Smooth muscle cell (in vitro differentiated cells): Measurements from ENCODE around the gene OPCML. TPM values are rescaled to one million over a fixed set of nuclear protein-coding genes. Genes with fewer than 3 reads are reported as not detected.

Experiments used
- DNase-seq: peaks from one replicate; lab custom pipeline; 2025; ENCODE audit not compliant: unreplicated experiment; lab: John Stamatoyannopoulos, UW
- H2AFZ ChIP-seq: fragments of 200-600 bp; sonication (generic); 2 replicates; pipeline ENCODE4 v1.6.0; 2016; ENCODE audit warnings: antibody characterized with exemption, low read depth, mild to moderate bottlenecking
- H3F3A ChIP-seq: fragments of 200-600 bp; sonication (generic); 2 replicates; pipeline ENCODE4 v1.6.0; 2017; ENCODE audit warnings: antibody characterized with exemption, low read depth
- H3K27ac ChIP-seq: fragments of 200-600 bp; sonication (generic); 2 replicates; pipeline ENCODE4 v1.5.1; 2016; ENCODE audit warnings: low read depth, mild to moderate bottlenecking
- H3K27me3 ChIP-seq: fragments of 200-600 bp; sonication (generic); 2 replicates; pipeline ENCODE4 v1.6.1; 2016; ENCODE audit warnings: low read depth, mild to moderate bottlenecking
- H3K36me3 ChIP-seq: fragments of 200-600 bp; sonication (generic); 2 replicates; pipeline ENCODE4 v1.5.1; 2016; ENCODE audit warnings: low read depth
- H3K4me1 ChIP-seq: fragments of 200-600 bp; sonication (generic); 2 replicates; pipeline ENCODE4 v1.5.1; 2016; ENCODE audit warnings: low read depth
- H3K4me2 ChIP-seq: fragments of 200-600 bp; sonication (generic); 2 replicates; pipeline ENCODE4 v1.6.0; 2016; ENCODE audit warnings: mild to moderate bottlenecking
- H3K4me3 ChIP-seq: fragments of 200-600 bp; sonication (generic); 2 replicates; pipeline ENCODE4 v1.5.1; 2016; ENCODE audit warnings: mild to moderate bottlenecking
- H3K79me2 ChIP-seq: fragments of 200-600 bp; sonication (generic); 2 replicates; pipeline ENCODE4 v1.6.0; 2016; ENCODE audit warnings: low read depth, mild to moderate bottlenecking
- H3K9ac ChIP-seq: fragments of 200-600 bp; sonication (generic); 2 replicates; pipeline ENCODE4 v1.6.0; 2016; ENCODE audit warnings: low read depth
- H3K9me3 ChIP-seq: fragments of 200-600 bp; sonication (generic); replicated peaks from 2 replicates; pipeline ENCODE4 v1.5.1; 2016; ENCODE audit warnings: low read depth
- H4K20me1 ChIP-seq: fragments of 200-600 bp; sonication (generic); 2 replicates; pipeline ENCODE4 v1.6.0; 2016; ENCODE audit warnings: low read depth
- CTCF ChIP-seq: fragments of 200-600 bp; sonication (generic); IDR thresholded peaks from 2 replicates; pipeline ENCODE4 v1.5.1; 2017; ENCODE audit warnings: borderline replicate concordance, mild to moderate bottlenecking, antibody characterized with exemption; ENCODE audit not compliant: insufficient read depth, poor library complexity, severe bottlenecking
- WGBS: methylation state at CpG from one replicate; pipeline ENCODE4 v1.1.7; 2016; ENCODE audit warnings: low lambda C conversion rate; 5-methylcytosine and 5-hydroxymethylcytosine counted together
- polyA plus RNA-seq: library from polyadenylated mRNA; unstranded; fragments of >200 nt; fragmentation: Nextera tagmentation; extraction: Ambion mirVana; gene quantifications from 2 replicates; pipeline ENCODE4 v1.2.1, GENCODE V29; 2016
- total RNA-seq: library from RNA; depleted of rRNA; stranded (reverse); fragments of >200 nt; gene quantifications from 2 replicates; pipeline ENCODE4 v1.2.3, GENCODE V29; 2014

OPCML gene
- total and polyA plus RNA-seq, 2 experiments from 2014 or later: 0.42 to 0.58 TPM

GRCh38 chr11:133531458-133531857 lies 843 bp downstream of the OPCML start:
- H3K27ac ChIP-seq: no peak overlapping the region

GRCh38 chr11:133530501-133530835 lies 1.8 kb downstream of the OPCML start:
- Histone ChIP-seq H2AFZ (no peak overlapping the region), H3K79me2 (no peaks in the 10 kb centered on the region), H3K27me3 (peaks cover 92% of the 10 kb centered on the region), H3K36me3 (no peaks in the 10 kb centered on the region), H4K20me1 (no peaks in the 10 kb centered on the region), H3K4me2 (no peak overlapping the region), H3K4me3 (no peak overlapping the region), H3F3A (no peaks in the 10 kb centered on the region), H3K9ac (no peak overlapping the region), H3K4me1 (peaks cover 3% of the 10 kb centered on the region), H3K9me3 (no peaks in the 10 kb centered on the region), H3K27ac (no peak overlapping the region)
- no peak for DNase-seq
- WGBS: 8% methylated on average over 3 of the region's 3 CpGs
- TF ChIP-seq CTCF: no peak

More at GRCh38 chr11:133531458-133531857, 843 bp downstream of the OPCML start:
- H2AFZ ChIP-seq: no peak overlapping the region
- no peaks in the 10 kb centered on the region for H4K20me1 ChIP-seq
- H3K4me1 ChIP-seq: peaks cover 3% of the 10 kb centered on the region
- peaks cover 95% of the 10 kb centered on the region for H3K27me3 ChIP-seq
- H3K36me3 ChIP-seq: no peaks in the 10 kb centered on the region
- no peak for DNase-seq
- no peaks in the 10 kb centered on the region for H3K9me3 ChIP-seq
- H3K4me2 ChIP-seq: no peak overlapping the region
- H3K9ac ChIP-seq: no peak overlapping the region
- 9% methylated on average over 6 of the region's 6 CpGs for WGBS
- TF ChIP-seq CTCF: no peak
- H3F3A ChIP-seq: no peaks in the 10 kb centered on the region
- no peaks in the 10 kb centered on the region for H3K79me2 ChIP-seq
- H3K4me3 ChIP-seq: no peak overlapping the region

- Histone ChIP-seq H3K79me2 (no peaks in the 10 kb centered on the region), H3K4me1 (peaks cover 3% of the 10 kb centered on the region), H3K36me3 (no peaks in the 10 kb centered on the region), H3K27me3 (peaks cover 88% of the 10 kb centered on the region), H3F3A (no peaks in the 10 kb centered on the region), H3K9me3 (no peaks in the 10 kb centered on the region), H2AFZ (no peak overlapping the region), H3K4me3 (no peak overlapping the region), H3K9ac (no peak overlapping the region), H3K27ac (no peak overlapping the region), H4K20me1 (no peaks in the 10 kb centered on the region), H3K4me2 (no peak overlapping the region)
- WGBS: 23% methylated on average over 18 of the region's 18 CpGs
- TF ChIP-seq CTCF: no peak
- no peak for DNase-seq
Observed at GRCh38 chr11:133529807-133530500, 2.3 kb downstream of the OPCML start.

GRCh38 chr11:133526790-133527189 lies 5.5 kb downstream of the OPCML start:
- no peak overlapping the region for H2AFZ ChIP-seq
- H3K4me2 ChIP-seq: no peak overlapping the region
- no peak for TF ChIP-seq CTCF
- H3K36me3 ChIP-seq: no peaks in the 10 kb centered on the region
- no peaks in the 10 kb centered on the region for H3K9me3 ChIP-seq
- peaks cover 3% of the 10 kb centered on the region for H3K4me1 ChIP-seq
- WGBS: 88% methylated on average over 3 of the region's 3 CpGs
- no peak overlapping the region for H3K4me3 ChIP-seq
- no peaks in the 10 kb centered on the region for H4K20me1 ChIP-seq
- H3K27me3 ChIP-seq: peaks cover 56% of the 10 kb centered on the region
- no peaks in the 10 kb centered on the region for H3K79me2 ChIP-seq
- H3F3A ChIP-seq: no peaks in the 10 kb centered on the region
- no peak for DNase-seq
- H3K27ac ChIP-seq: no peak overlapping the region
- no peak overlapping the region for H3K9ac ChIP-seq
